GM10266 (cell line): ENCODE measurements around the gene ADRM1.

Source experiments
- DNase-seq: peaks from one replicate; pipeline ENCODE4 v3.0.0; 2012; ENCODE audit errors: extremely low spot score
- TF ChIP-seq, protein P1 (sequence below): IDR thresholded peaks from 2 replicates; pipeline ENCODE4 v1.5.1; 2012; ENCODE audit warnings: mild to moderate bottlenecking, low read depth; ENCODE audit not compliant: control insufficient read depth, insufficient read depth; ENCODE audit errors: missing control alignments

Gene ADRM1, protein sequence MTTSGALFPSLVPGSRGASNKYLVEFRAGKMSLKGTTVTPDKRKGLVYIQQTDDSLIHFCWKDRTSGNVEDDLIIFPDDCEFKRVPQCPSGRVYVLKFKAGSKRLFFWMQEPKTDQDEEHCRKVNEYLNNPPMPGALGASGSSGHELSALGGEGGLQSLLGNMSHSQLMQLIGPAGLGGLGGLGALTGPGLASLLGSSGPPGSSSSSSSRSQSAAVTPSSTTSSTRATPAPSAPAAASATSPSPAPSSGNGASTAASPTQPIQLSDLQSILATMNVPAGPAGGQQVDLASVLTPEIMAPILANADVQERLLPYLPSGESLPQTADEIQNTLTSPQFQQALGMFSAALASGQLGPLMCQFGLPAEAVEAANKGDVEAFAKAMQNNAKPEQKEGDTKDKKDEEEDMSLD

DNA sequence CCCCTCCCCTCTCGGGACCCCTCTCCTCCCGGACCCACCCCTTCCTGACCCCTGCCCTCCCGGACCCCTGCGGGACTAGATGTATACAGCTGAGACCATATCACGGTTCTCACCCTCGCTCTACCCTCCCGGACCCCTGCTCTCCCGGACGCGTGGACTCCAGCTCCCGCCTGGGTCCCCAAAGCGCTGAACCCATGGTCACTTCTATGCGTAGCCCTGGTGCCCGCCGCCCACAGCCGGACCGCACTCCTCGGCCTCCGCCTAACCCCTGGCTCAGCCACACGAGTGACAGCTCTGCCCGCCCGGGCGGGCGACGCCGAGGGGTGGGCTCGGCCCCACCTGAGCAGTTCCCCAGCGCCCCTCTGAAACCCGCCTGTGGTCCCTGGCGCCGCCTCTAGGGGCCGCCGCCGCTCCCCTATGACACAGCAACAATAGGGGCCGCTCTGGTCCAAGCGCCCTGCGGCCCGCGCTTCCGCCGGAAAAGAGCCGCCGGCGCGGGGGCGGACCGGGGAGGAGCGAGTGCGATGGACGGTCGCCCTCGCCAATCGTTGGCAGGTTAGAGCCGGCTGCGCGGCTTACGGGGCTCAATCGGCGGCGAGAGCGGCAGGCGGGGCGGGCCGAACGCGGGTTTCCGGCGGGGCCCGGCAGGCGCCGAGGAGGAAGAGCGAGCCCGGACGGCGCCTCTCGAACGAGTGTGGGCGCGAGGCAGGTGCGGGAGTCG, at the start of gene ADRM1:
Gene ADRM1, plus strand, starts transcription at position 657 of the 721 bp plus-strand sequence. CDS start 572 bp downstream, outside the sequence.
- TF ChIP-seq, protein P1, sequence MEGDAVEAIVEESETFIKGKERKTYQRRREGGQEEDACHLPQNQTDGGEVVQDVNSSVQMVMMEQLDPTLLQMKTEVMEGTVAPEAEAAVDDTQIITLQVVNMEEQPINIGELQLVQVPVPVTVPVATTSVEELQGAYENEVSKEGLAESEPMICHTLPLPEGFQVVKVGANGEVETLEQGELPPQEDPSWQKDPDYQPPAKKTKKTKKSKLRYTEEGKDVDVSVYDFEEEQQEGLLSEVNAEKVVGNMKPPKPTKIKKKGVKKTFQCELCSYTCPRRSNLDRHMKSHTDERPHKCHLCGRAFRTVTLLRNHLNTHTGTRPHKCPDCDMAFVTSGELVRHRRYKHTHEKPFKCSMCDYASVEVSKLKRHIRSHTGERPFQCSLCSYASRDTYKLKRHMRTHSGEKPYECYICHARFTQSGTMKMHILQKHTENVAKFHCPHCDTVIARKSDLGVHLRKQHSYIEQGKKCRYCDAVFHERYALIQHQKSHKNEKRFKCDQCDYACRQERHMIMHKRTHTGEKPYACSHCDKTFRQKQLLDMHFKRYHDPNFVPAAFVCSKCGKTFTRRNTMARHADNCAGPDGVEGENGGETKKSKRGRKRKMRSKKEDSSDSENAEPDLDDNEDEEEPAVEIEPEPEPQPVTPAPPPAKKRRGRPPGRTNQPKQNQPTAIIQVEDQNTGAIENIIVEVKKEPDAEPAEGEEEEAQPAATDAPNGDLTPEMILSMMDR: peak; percentile 90
- peak; percentile 100 for DNase-seq

- no peak for DNase-seq
- TF ChIP-seq, protein P1: no peak
These were observed 49.4 kb upstream of the ADRM1 start for GRCh38 chr20:62253398-62253797.

DNA sequence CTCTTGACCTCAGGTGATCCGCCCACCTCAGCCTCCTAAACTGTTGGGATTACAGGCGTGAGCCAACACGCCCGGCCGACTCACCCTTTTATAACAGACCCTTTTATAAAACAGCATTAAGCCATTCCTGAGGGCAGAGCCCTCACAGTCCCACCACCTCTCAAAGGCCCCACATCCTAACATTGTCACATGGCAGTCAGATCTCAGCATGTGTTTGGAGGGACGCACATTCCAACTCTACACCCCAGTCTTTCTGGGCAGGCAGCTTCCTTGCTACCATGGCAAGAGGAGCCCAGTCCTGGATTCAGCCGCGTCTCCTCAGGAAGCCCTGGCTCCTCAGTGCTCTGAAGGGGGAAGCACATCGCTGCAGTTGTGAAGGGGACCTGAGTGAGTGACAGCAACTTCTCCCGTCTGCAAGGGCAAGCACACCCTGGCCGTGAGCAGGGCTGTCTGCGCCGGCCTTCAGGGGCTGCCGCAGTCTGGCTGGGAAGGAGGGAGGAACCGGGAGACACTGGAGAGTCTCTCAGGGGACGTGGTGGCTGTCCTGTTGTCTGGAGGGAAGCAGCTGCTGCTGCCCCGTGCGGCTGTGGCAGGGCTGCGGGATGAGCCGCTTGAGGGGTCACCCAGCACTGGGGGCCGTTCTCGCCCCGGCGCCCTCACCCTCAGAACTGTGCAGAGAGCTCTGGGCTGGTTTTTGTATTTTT, 48.6 kb upstream of the ADRM1 start:
- DNase-seq: no peak
- TF ChIP-seq, protein P1: no peak

DNA sequence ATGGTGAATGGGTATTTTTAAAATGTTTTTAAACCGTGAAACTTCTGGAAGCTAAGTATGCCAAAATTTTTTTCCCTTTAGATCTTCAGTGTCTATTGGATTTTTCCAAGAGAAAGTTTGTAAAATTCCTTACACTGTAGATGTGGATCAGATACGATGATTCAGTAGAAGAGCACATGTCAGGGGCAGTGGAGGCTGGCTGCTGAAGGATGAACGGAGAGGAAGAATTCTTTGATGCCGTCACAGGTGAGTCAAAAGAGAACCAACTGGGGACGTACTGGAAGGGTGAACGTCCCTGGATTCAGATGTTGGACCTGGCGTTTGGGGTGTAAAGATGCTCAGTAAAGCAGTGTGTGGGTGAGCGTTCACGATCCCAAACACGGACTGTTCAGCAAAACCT, 46.8 kb upstream of the ADRM1 start:
- DNase-seq: no peak
- TF ChIP-seq, protein P1: no peak

DNA sequence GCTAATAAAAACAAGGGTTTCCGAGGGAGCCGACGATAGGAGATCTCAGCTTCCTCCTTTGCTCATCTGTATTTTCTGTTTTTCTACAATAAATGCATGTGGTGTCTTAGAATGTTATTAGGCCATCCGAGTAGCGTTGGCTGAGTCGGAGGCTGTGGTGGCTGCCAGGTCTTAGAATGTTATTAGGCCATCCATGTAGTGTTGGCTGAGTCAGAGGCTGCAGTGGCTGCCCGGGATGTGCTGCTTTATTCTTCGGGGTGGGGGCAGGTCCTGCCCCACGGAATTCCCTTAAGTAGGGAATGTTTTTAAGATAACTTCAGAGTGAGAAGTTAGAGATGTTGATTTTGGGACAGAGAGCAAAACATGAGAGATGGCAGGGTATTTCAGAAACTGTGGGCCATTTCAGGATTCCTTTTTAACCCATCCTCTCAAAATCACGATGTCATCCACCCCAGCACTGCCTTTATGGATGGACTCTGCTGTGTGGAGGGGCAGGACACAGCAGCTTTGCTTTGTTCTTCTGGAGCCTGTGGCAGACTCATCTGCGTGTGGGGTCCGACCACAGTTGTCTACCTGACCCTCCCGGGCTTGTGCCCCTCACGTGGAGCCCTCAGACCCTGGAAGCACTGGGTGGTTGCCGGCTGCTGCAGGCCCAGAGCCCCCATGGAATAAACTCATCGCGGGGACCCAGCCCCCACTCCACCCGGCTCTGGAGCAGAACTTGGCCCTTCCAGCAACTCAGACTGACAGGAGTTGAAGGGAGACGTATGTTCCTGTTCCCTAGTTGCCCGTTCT, 44.1 kb upstream of the ADRM1 start:
- TF ChIP-seq, protein P1: no peak
- DNase-seq: no peak

DNA sequence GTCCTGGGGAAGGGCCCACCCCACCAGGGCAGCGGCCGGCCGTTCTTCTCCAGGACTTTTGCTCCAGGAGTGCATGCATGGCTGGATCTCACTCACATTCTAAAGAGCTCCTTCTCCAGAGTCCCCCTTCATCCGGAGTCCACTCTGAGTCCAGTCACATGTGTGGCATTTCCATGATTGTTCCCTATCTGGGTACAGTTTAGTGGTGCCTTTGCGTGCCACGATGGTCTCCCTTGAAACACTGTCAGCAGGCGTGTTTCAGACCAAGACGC, 43.6 kb upstream of the ADRM1 start:
- TF ChIP-seq, protein P1: no peak
- DNase-seq: no peak
